Measurements from ENCODE around the gene PSTPIP1.

DNA sequence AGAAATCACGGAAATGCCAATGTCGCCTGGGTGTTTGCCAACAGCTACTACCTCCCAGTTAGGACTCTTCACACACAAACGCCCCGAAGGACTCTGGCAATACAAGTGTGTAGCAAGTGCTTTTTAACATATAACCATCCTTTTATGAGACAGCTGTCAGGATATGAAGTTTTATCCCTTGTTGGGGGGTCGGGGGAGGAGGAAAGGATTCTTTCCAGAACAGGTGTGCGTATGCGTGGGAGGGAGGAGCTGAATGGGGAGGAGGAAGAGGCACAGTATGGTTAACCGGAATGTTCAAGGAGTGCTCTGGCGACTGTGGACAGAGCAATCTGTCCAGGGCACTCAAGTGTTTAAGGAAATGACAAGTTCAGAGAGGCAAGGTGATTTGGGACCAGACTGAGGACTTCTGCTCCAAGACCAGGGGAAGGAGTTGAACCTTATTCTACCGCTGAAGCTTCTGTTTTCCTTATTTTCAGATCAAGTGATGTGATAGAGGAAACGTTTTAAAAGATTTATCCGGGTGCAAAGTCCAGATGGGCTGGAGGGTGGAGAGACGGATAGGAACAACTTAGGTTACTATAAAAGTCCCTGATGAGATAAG, 74.7 kb downstream of the PSTPIP1 start:
- TF ChIP-seq POLR2A (IDR thresholded peaks at IDR 0.05) (no peak), CTCF (IDR thresholded peaks at IDR 0.05) (no peak)

Measured in right lobe of liver (tissue), 4 donors.